GM12878 (cell line): Measurements from ENCODE around the gene CFAP97. TPM values are rescaled to one million over a fixed set of nuclear protein-coding genes. Genes with fewer than 3 reads are reported as not detected.

Experiments used
- ATAC-seq: fragments of 200-7000 bp; cut with Tn5 transposase; 3 replicates; pipeline ENCODE4 v1.9.1; 2020; ENCODE audit warnings: mild to moderate bottlenecking, moderate library complexity
- BruUV-seq: library from RNA; stranded (reverse); fragments of 400-500 nt; replicated peaks from 2 replicates; lab custom pipeline; 2021; lab: Mats Ljungman, UMichigan
- CTCF ChIA-PET: fragments of 300-600 bp; sonication (Branson Sonifier 250); formaldehyde crosslinking; extraction: SDS; loops from one replicate; lab custom pipeline; 2021; ENCODE audit warnings: inconsistent platforms; lab: Yijun Ruan, JAX
- POLR2A ChIA-PET: fragments of 350-600 bp; formaldehyde crosslinking; extraction: SDS; loops from one replicate; lab custom pipeline; 2021; ENCODE audit warnings: inconsistent platforms; lab: Charles Lee
- RAD21 ChIA-PET: fragments of 300-600 bp; sonication (Branson Sonifier 250); formaldehyde crosslinking; loops from one replicate; lab custom pipeline; 2023; ENCODE audit warnings: antibody characterized with exemption; ENCODE audit not compliant: unreplicated experiment; lab: Charles Lee
- SMC1A ChIA-PET: fragments of 300-600 bp; sonication (Branson Sonifier 250); formaldehyde crosslinking; loops from one replicate; lab custom pipeline; 2023; ENCODE audit not compliant: unreplicated experiment, uncharacterized antibody; lab: Charles Lee
- DNase-seq: peaks from one replicate; pipeline ENCODE4 v3.0.0-alpha.2; 2011; ENCODE audit warnings: low read depth, low spot score
- FAIRE-seq: peaks from 3 replicates; lab custom pipeline; 2011; peaks lifted over from hg19 to GRCh38; lab: Jason Lieb, UNC
- H2AFZ ChIP-seq: 2 replicates; pipeline ENCODE4 v1.6.0; 2011; ENCODE audit warnings: low read depth, low read length, control low read depth; ENCODE audit not compliant: control insufficient read depth
- H3K27ac ChIP-seq: 2 replicates; pipeline ENCODE4 v1.5.1; 2011; ENCODE audit warnings: control low read depth; ENCODE audit not compliant: control insufficient read depth, insufficient read depth
- H3K27me3 ChIP-seq, 2 experiments: replicated peaks in 1 of 2; 2 replicates each; pipeline versions ENCODE4 v1.6.0 to v1.6.1; 2011; ENCODE audit warnings: low read length in 1 of 2; ENCODE audit not compliant: control insufficient read depth in 2 of 2, insufficient read depth in 2 of 2
- H3K36me3 ChIP-seq, 2 experiments: 2 replicates each; pipeline ENCODE4 v1.5.1; 2011; ENCODE audit warnings: low read length in 1 of 2; ENCODE audit not compliant: control insufficient read depth in 2 of 2, insufficient read depth in 2 of 2
- H3K4me1 ChIP-seq: 2 replicates; pipeline ENCODE4 v1.6.1; 2011; ENCODE audit warnings: mild to moderate bottlenecking, low read length, moderate library complexity, mixed read lengths; ENCODE audit not compliant: control insufficient read depth, insufficient read depth
- H3K4me2 ChIP-seq: 2 replicates; pipeline ENCODE4 v1.6.0; 2011; ENCODE audit warnings: control low read depth; ENCODE audit not compliant: control insufficient read depth, insufficient read depth
- H3K4me3 ChIP-seq: fragments of 200-600 bp; sonication (generic); 2 replicates; pipeline ENCODE4 v1.5.1; 2016
- H3K79me2 ChIP-seq: 2 replicates; pipeline ENCODE4 v1.6.0; 2011; ENCODE audit warnings: low read length; ENCODE audit not compliant: control insufficient read depth, insufficient read depth
- H3K9ac ChIP-seq: 2 replicates; pipeline ENCODE4 v1.8.0; 2011; ENCODE audit warnings: low read length, control low read depth, mixed read lengths; ENCODE audit not compliant: control insufficient read depth, insufficient read depth
- H3K9me3 ChIP-seq: replicated peaks from 3 replicates; pipeline ENCODE4 v1.5.1; 2011; ENCODE audit warnings: mild to moderate bottlenecking, low read length; ENCODE audit not compliant: control insufficient read depth, insufficient read depth
- H4K20me1 ChIP-seq: 2 replicates; pipeline ENCODE4 v1.6.0; 2011; ENCODE audit not compliant: control insufficient read depth, insufficient read depth
- ATF7 ChIP-seq: fragments of 450-650 bp; IDR thresholded peaks from 2 replicates; pipeline ENCODE4 v1.6.1; 2016; ENCODE audit warnings: low read depth, mild to moderate bottlenecking
- HDAC2 ChIP-seq: fragments of 200-600 bp; sonication (generic); IDR thresholded peaks from 2 replicates; pipeline ENCODE4 v1.6.1; 2017
- IKZF1 ChIP-seq: fragments of 450-650 bp; conservative IDR thresholded peaks from 2 replicates; pipeline ENCODE4 v1.6.1; 2017; ENCODE audit warnings: antibody characterized with exemption, mild to moderate bottlenecking
- KAT2A ChIP-seq: conservative IDR thresholded peaks from 2 replicates; pipeline ENCODE4 v1.6.1; 2011; ENCODE audit warnings: low read depth, low read length; ENCODE audit not compliant: control insufficient read depth
- KDM1A ChIP-seq: fragments of 200-600 bp; sonication (generic); IDR thresholded peaks from 2 replicates; pipeline ENCODE4 v1.6.1; 2016; ENCODE audit warnings: borderline replicate concordance
- MLLT1 ChIP-seq: fragments of 450-650 bp; IDR thresholded peaks from 2 replicates; pipeline ENCODE4 v1.6.1; 2016; ENCODE audit warnings: mild to moderate bottlenecking
- NFIC ChIP-seq: IDR thresholded peaks from 2 replicates; pipeline ENCODE4 v1.6.1; 2012; ENCODE audit warnings: low read depth, mild to moderate bottlenecking, inconsistent platforms, low read length, moderate library complexity
- POLR2AphosphoS2 ChIP-seq: IDR thresholded peaks from 2 replicates; pipeline ENCODE4 v1.6.1; 2011; ENCODE audit warnings: low read depth, mild to moderate bottlenecking, low read length, improper control_type of control experiment, moderate library complexity
- RB1 ChIP-seq: fragments of 450-650 bp; formaldehyde crosslinking; IDR thresholded peaks from 2 replicates; pipeline ENCODE4 v1.6.1; 2017; ENCODE audit warnings: mild to moderate bottlenecking, borderline replicate concordance
- SMARCA5 ChIP-seq: fragments of 450-650 bp; IDR thresholded peaks from 2 replicates; pipeline ENCODE4 v1.6.1; 2017; ENCODE audit warnings: mild to moderate bottlenecking
- SUPT20H ChIP-seq: IDR thresholded peaks from 2 replicates; pipeline ENCODE4 v1.6.1; 2011; ENCODE audit warnings: low read depth, mild to moderate bottlenecking, low read length, moderate library complexity, borderline replicate concordance; ENCODE audit not compliant: control insufficient read depth
- ZNF622 ChIP-seq: fragments of 450-650 bp; IDR thresholded peaks from 2 replicates; pipeline ENCODE4 v1.6.1; 2017; ENCODE audit warnings: mild to moderate bottlenecking, inconsistent platforms
- ZSCAN29 ChIP-seq: fragments of 450-650 bp; IDR thresholded peaks from 2 replicates; pipeline ENCODE4 v1.6.1; 2017; ENCODE audit warnings: mild to moderate bottlenecking, moderate library complexity
- WGBS: methylation state at CpG from one replicate; pipeline ENCODE4 v1.1.6; 2016; ENCODE audit warnings: low lambda C conversion rate; ENCODE audit not compliant: insufficient replicate concordance, insufficient coverage; ENCODE audit errors: missing lambda C conversion rate; 5-methylcytosine and 5-hydroxymethylcytosine counted together
- in situ Hi-C: fragments of 300-500 bp; cut with MboI; formaldehyde crosslinking; loops from 9 replicates; pipeline ENCODE4 v1.14.3; 2018; ENCODE audit warnings: mixed read lengths
- intact Hi-C: fragments of 100-400 bp; cut with micrococcal nuclease; formaldehyde crosslinking; loops from one replicate; pipeline ENCODE4 v1.14.2; 2022; ENCODE audit not compliant: unreplicated experiment
- polyA plus RNA-seq, 11 experiments: library from polyadenylated mRNA; depleted of rRNA in 4 of 11; unstranded in 6 of 11; stranded (reverse) in 5 of 11; fragments of >200 nt; fragmentation: Nextera tagmentation in 4 of 11; fragmentation: Illumina TruSeq in 1 of 11; extraction: Ambion mirVana in 4 of 11; extraction: Trizol in 1 of 11; gene quantifications; 1 replicate in 1 of 11; 2 replicates in 10 of 11; pipeline versions ENCODE4 v1.2.1 to v1.2.3, GENCODE V29; 2011 to 2016; ENCODE audit warnings: inconsistent platforms in 2 of 11, missing spikeins in 2 of 11, low read depth in 1 of 11
- total RNA-seq, 4 experiments: library from RNA; depleted of rRNA in 3 of 4; stranded (reverse); fragments of >200 nt in 3 of 4; fragmentation: Illumina TruSeq in 1 of 4; extraction: Trizol in 1 of 4; gene quantifications; 2 replicates each; pipeline versions ENCODE4 v1.2.1 to v1.2.3, GENCODE V29; 2013 to 2021
- TF ChIP-seq, protein P1 (sequence below): IDR thresholded peaks from 2 replicates; pipeline ENCODE4 v1.6.1; 2012; ENCODE audit warnings: low read length, inconsistent platforms

Gene CFAP97
- total and polyA plus RNA-seq, 10 of the 15 experiments (the other 5 are each of a cell fraction or from before 2014, with no cell fraction given): 26.4 to 62.7 (median 48.0) TPM

GRCh38 chr4:185247151-185247550 is 43.4 kb upstream of the CFAP97 start:
- 90% methylated on average over 1 of the region's 1 CpG for WGBS
- in situ Hi-C loops: no loop called here
- Histone ChIP-seq H3K79me2 (peaks cover 72% of the 10 kb centered on the region), H3K36me3 (peaks cover 0 to 15% of the 10 kb centered on the region in 2 experiments; a peak in 3 of 4 replicates), H3K9ac (no peak overlapping the region), H2AFZ (no peak overlapping the region), H4K20me1 (no peaks in the 10 kb centered on the region; the same call in 1 of the 2 replicates), H3K27me3 (no peaks in the 10 kb centered on the region), H3K9me3 (no peaks in the 10 kb centered on the region), H3K4me2 (no peak overlapping the region), H3K4me1 (peaks cover 11% of the 10 kb centered on the region), H3K27ac (no peak overlapping the region), H3K4me3 (no peak overlapping the region)
- SMC1A ChIA-PET: interaction anchor here (0.9 to 1.7 kb wide), 7 partner anchors 10 to 63 kb away, joined by 3 to 6 read pairs (median 5); partner anchors contain the start of gene SNX25
- intact Hi-C loops: no loop called here
- no peak for DNase-seq
- ATAC-seq: no peak
- RAD21 ChIA-PET: interaction anchor here (1.4 to 2.0 kb wide), 2 partner anchors 10 to 45 kb away, joined by 4 to 8 read pairs; no protein-coding TSS in a partner anchor
- POLR2A ChIA-PET: interaction anchor here (0.9 to 1.3 kb wide), 3 partner anchors 15 to 38 kb away, joined by 3 to 5 read pairs (median 3); partner anchors contain the start of gene SNX25
- CTCF ChIA-PET: interaction anchor here (0.6 to 2.1 kb wide), 4 partner anchors 21 to 321 kb away, joined by 4 to 6 read pairs (median 5); no protein-coding TSS in a partner anchor
- BruUV-seq: no TSS peak
- no peak for TF ChIP-seq RB1
- TF ChIP-seq ATF7: no peak
- TF ChIP-seq NFIC: no peak
- TF ChIP-seq KAT2A: no peak
- TF ChIP-seq POLR2AphosphoS2: no peak
- no peak for TF ChIP-seq ZSCAN29
- TF ChIP-seq ZNF622: no peak
- TF ChIP-seq MLLT1: no peak
- no peak for TF ChIP-seq KDM1A
- no peak for TF ChIP-seq SMARCA5
- TF ChIP-seq, protein P1, sequence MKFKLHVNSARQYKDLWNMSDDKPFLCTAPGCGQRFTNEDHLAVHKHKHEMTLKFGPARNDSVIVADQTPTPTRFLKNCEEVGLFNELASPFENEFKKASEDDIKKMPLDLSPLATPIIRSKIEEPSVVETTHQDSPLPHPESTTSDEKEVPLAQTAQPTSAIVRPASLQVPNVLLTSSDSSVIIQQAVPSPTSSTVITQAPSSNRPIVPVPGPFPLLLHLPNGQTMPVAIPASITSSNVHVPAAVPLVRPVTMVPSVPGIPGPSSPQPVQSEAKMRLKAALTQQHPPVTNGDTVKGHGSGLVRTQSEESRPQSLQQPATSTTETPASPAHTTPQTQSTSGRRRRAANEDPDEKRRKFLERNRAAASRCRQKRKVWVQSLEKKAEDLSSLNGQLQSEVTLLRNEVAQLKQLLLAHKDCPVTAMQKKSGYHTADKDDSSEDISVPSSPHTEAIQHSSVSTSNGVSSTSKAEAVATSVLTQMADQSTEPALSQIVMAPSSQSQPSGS: no peak
- TF ChIP-seq HDAC2: no peak
- TF ChIP-seq SUPT20H: no peak
- TF ChIP-seq IKZF1: no peak
- FAIRE-seq: no peak
